Amniotic stem cell (primary cell): ENCODE data around the gene BTRC.

Experiments used
- DNase-seq: peaks from one replicate; lab custom pipeline; 2025; lab: John Stamatoyannopoulos, UW

The BTRC gene

DNA sequence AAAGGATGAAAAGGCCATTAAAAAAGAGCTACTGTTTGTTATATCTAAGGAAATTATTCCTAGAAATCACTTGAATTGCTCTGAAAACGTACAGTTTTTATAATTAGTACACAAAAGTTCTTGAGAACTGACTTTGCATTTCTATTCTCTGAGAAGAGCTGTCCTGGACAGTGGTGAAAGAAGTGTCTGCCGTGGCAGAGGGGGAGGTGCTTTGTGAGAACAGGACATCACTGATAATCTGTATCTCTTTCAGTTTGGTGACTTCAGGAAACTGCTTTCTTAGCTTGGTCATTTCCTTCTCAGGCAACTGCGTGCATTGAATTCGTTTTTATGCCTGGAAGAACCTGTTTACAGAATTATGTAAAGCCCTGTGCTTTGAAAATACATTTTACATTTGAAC, 182.0 kb downstream of the BTRC start:
- DNase-seq: no peak

DNA sequence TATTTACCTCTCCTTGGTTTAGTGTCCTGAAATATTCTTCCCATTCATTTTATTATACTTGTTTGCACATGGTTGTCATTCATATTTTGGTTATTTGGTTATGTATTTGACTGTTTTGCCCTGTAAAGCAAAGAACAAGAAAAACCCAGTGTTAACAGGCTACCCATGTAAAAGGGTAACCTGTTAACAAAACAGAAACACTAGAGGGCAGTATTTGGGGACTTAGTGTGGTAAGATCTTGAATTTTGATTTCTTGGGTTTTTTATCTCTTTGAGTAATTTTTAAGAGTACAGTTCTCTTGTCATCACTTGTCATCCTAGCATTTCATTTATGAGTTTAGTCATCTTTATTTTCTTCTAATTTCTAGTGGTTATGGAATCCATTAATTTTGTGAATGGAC, 182.8 kb downstream of the BTRC start:
- no peak for DNase-seq

DNA sequence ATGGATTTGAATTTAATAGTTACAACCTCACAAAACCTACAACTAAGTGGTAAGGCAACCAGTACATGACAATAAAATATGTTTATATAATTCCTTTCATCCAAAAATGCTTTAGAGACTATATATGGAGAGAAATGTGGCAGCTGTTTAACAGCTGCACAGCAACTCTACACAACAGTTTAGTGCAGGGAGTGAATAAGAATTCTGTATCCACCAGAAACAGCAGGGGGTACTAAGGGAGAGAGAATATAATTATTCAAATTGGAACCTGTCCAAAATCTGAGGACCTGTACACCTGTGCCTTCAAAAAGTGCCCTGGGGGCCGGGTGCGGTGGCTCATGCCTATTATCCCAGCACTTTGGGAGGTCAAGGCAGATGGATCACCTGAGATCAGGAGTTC, 184.5 kb downstream of the BTRC start:
- DNase-seq: no peak

DNA sequence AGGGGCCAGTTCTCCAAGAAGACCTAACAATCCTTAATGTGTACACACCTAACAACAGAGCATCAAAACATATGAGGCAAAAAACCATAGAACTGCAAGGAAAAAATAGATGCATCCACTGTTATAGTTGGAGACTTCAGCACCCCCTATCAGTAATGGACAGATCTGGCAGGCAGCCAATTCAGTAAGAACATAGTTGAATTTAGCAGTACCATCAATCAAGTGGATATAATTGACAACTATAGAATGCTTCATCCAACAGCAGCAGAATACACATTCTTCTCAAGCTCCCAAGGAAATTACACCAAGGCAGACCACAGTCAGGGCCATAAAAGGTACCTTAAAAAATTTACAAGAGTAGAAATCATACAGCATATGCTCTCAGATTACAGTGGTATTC, 191.9 kb downstream of the BTRC start:
- DNase-seq: no peak

DNA sequence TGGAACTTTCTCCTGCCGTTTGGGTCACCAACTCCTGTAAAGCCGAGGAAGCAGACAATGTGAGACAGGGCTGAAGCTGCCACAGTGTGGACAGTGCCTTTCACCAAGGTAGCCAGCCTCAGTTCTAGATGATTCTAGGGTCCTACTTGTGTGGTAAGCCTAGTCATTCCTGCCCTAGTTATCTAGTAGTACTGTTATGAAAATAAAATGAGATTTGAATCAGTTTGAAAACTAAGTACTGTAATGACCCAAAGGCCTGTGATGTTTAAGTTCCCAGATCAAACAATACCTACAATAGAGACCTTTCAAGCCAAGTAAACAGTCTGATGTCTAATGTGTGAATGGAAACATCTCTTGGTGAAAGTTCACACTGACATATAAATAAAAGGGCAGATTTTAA, 197.0 kb downstream of the BTRC start:
- no peak for DNase-seq

DNA sequence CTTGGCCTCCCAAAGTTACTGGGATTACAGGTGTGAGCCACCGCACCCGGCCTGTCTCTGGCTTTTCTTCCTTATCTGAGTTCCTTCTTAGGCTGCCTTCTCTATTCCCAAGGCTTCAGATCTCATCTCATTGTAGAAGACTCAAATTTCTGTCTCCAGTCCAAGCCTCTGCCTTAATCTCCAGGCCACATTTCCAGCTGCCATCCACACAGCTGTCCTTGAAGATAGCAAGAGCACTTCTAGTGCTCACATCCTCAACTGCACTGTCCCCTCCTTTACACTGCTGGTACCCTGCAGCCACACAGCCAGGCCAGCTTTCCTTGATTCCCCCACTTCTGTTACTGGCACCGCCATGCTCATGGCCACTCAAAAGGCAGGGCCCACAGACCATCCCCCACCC, 198.5 kb downstream of the BTRC start:
- DNase-seq: no peak

DNA sequence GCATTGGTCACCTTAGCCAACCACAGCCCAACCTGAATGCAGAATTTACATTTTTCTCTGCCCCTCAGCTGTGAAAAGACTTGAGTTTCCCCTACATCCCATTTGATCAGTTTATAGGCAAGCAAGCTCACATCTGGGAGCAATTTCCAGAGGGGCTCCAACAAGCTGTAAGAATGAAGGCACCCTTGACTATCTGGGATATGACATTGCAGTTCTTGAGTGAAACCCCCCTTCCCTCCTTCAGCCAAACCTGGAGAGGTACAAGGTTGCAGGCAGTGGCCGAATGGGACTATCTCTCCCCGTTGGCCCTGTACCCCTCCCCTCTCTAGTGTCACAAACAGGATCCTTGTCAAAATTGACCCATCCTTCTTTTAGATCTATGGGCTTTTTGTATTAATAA, 203.6 kb downstream of the BTRC start:
- no peak for DNase-seq

DNA sequence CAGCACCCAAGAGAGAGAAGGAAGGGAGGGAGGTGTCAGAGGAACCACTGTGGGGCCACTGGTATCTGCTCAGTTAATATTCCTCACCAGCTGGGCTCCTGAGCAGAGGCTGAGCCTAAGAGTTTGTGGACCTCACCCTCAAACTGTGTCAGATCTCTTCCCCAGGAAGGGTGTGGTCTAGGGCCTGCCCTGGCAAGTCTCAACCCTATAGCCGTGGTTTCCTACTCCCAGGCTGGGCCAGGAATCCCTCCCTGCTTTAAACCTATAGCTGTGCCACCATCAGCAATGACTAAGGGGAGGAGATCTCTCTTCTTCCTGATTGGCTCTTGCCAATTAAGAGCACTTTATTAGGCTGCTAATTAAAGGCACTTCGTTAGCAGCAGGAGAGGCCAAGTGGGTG, 204.2 kb downstream of the BTRC start:
- no peak for DNase-seq

DNA sequence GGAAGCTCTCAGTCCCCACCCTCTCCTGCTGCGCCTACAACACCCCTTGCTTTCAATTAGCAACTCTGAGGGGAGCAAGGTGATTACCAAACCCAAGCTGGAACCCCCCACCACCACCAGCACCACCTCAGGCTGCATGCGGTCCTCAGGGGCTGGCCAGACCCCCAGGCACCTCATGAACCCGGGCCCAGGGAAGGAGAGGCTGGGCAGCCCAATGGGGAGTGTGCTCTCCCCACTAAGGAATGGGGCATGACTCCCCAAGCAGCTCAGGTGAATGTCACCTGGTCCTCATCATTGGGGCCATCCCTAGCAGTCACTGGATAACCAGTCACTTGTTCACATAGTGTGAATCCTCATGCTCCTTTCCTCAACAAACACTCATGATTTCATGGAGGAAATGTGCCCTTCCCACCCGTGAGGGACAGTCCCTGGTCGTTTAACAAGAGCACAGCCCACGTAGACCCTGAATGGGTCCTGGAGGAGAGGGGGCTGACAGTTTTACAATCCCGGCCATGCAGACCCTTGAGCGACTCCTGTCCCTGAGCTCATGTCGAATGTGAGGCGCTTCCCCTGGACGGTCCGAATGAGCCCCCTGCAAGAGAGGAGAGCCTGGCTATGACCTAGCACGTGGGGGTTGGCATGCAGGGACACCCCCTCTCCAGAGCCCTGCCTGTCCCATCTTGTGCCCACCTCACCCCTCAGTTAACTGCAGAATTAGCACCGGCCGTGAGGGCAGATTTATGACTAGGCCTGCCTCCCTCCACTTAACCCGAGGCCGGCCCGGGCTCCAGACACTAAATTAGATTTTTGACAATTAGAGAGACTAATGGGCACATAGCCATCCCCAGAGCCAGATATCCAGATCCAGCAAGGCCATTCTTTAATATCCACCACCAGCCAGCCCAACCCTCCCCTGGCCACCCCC, 205.0 kb downstream of the BTRC start:
- no peak for DNase-seq

DNA sequence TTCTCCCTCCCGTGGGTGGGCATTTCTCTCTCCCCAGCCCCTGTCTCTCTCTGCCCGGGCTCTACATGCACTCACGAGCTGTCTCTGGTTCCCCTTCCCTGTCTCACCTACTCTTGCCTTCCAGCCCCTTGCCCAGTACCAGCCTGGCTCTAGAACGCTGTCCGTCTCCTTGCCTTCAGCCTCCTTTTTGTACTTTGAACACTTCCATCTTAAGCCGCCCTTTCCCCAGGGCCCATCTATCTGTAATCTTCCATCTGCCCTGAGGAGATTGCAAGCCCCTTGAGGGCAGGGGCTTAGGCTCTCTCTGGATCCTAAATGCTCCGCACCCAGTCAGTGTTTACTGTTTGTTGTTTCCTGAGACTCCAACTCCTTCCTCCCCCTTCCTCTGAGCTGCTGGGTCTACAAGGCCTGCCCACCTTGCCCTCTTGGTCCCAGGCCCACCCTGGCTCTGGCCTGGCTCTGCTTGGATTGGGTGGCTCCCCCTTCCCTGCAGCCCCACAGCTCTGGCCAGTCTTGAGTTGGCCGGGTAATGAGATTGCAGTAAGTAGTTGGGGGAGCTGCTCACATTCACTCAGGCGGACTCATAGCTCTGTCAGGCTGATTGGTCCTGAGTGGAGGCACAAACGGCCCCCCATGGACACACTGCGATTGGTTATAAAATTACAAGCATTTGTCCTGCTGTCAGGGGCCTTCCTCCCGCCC, 205.8 kb downstream of the BTRC start:
- DNase-seq: no peak

DNA sequence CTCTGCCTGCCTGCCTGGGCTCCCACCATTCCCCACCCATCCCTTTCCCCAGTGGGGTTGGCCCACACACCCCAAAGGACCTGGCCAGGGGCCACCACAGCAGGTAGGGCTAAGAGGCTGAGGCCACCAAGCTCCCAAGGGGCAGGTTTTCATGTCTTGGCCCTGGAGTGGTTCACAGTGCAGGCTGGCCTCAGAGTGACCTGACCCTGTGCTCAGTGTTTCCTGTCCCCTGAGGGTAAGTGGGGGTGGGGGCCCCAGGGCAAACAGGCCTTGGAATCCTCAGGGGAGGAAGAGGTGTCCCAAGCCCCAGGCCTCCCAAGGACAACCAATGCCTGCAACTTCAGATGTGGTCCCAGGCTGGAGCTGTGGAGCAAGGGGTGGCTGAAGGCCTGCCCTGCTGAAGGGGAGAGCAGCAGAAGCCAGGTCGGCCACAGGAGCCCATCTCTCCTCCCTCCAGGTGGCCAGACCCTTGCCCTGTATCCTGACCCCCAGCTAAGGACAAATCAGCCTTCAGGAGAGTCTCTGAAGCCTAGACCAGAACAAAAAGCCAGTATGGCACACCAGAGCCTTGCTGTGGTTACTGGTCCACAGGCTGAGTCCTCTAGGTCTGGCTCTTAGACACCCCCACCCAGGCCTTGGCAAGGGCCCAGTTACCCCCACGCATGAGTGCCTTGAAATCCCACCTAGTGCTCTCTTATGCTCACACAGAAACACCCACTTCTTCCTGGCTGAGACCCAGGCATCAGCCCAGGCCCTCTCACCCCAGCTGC, 206.5 kb downstream of the BTRC start:
- no peak for DNase-seq

DNA sequence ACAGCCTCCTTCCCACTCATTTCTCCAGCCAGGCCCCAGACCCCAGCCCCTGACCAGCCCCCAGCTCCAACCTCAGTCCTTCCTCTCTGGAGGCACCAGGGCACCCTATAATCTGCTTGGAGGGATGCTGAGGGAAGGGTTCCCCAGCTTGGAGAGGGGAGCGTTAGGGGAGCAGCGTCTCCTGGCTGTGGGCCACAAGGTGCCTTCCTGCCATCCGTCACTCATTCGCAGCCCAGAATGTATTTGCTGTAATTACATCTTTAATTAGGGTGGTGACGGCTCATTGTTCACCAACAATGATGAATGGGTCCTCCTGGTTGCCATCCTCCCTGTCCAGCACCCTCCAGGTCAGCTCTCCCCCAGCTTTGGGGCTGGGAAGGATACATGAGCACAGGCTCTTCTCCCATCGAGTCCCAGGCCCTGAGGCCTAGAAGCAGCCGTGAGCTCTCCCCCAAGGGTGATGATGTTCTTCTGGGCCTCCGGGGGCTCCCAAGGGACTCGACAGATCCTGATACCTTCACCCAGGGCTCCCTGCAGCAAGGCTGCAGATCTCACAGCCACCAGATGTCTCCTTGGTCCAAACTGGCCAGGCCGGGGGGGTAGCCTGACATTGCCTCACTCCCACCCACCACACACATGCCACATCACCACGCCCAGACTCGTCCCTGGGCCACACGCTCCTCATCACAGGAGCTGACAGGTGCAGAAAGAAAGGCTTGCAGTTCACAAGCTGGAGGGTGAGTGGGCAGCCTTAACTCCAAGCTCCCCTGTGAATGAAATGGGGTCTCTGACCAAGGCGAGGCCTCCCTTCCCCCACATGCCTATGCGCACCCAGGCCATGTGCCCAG, 207.3 kb downstream of the BTRC start:
- DNase-seq: no peak

DNA sequence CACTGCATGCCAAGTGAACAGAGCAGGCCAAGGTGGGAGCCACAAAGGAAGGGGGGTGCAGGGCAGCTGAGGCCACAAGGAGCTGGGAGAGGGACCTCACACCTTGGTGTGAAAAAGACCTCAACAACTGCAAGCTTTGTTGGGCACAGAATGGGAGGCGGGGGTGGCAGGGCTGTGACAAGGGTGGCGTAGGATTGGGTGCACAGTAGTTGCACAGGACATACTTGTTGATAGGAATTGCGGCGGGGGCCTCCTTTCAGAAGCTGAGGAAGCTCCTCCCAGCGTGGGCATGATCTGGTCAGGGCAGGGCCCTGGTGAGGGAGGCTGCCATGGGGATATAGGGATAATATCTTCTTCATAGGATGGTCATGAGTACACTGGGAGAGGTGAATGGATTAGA, 208.3 kb downstream of the BTRC start:
- no peak for DNase-seq

DNA sequence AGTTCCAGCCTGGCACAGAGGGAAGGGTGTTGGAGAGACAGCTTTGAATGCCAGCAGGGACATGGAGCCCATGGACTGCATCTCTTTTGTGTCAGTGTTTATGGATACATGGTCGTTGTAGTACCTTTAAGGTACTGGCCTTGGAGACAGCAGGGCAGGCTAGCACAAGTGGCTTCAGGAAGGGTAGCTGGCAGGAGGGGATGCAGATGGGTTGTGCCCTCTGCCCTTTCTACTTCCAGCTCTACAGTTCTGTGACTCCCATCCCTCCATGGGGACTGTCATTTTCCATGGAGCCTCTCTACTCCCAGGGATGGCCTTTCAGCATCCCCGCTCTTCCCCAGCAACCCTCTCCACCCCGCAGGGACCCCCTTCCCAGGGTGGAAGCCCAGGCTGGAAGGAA, 209.0 kb downstream of the BTRC start:
- no peak for DNase-seq

DNA sequence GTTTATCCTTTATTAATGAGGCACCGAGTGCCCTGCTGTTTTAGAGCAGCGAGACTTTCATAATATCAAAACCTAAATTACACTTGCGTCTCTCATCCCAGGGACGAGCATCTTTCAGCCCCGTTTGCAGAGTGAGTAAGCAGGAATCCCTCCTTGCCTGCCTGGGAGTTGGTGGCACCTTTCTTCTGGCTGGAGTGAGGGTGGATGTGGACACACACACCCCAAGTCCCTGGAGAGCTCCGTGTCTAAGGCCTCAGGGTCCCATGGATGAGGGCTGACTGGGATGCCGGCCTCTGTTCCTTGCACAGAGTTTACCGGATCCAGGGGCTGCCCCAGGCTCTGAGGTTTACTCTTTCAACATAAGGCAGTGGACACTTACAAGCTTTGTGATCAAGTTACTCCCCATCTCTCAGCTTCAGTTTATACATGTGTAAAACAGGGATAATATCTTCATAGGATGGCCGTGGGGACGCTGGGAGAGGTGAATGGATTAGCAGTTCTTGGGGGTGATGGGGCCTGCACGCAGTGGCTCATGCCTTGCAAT, 209.6 kb downstream of the BTRC start:
- no peak for DNase-seq

DNA sequence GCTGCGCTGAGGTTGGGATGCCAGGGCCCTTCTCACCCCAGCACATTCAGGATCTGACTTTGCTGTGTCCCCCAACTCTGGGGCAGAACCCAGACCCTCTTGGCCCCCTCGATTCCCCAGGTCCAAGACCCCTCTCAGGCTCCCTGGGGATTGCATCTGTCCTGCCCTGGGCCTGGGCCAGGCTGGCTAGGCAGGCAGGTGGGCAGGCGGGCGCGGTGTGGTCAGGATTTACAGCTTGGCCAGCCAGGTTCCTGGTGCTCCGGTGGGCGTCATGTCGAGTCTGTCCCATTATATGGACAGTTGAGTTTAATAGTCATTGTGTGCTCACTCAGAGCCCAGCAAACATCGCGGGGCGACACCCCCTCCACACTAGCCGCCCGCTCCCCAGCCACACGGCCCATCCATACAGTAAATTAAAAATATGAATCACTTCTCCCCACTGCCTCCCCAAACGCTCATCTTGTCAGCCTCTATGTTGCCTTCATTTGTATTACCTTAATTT, 210.6 kb downstream of the BTRC start:
- no peak for DNase-seq

DNA sequence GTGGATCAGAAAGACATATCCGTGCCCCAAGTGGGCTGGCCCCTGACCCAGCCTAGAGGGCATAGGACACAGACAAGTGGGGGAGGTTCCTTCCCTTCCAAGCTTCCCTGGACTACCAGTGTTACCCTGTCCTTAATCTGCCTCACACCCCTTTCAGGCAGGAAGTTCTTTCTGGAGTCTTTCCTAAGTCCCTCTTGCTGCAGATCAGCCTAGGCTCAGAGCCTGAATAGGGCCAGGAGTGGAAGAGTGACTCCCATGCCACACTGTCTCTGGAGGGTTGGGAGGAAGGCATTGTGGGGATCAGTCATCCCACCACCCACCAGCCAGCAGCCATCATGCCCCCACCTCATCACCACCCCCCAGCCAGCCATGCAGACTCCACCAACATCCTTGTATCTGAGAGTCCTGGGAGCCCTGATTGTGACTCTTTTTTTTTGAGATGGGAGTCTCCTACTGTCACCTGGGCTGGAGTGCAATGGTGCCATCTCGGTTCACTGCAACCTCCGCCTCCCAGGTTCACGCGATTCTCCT, 211.5 kb downstream of the BTRC start:
- no peak for DNase-seq

DNA sequence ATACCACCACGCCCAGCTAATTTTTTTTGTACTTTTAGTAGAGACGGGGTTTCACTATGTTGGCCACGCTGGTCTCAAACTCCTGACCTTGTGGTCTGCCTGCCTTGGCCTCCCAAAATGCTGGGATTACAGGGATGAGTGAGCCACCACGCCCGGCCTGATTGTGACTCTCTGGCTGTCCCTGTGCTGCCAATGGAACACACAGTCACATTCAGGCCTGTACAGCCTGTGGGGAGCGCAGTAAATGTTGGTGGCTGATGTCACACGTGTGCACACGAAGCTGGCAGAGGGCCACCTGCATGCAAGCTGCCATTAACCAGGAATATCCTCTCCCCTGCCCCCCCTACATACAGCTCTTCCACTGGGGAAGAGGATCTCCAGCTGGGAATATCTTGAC, 212.0 kb downstream of the BTRC start:
- no peak for DNase-seq

DNA sequence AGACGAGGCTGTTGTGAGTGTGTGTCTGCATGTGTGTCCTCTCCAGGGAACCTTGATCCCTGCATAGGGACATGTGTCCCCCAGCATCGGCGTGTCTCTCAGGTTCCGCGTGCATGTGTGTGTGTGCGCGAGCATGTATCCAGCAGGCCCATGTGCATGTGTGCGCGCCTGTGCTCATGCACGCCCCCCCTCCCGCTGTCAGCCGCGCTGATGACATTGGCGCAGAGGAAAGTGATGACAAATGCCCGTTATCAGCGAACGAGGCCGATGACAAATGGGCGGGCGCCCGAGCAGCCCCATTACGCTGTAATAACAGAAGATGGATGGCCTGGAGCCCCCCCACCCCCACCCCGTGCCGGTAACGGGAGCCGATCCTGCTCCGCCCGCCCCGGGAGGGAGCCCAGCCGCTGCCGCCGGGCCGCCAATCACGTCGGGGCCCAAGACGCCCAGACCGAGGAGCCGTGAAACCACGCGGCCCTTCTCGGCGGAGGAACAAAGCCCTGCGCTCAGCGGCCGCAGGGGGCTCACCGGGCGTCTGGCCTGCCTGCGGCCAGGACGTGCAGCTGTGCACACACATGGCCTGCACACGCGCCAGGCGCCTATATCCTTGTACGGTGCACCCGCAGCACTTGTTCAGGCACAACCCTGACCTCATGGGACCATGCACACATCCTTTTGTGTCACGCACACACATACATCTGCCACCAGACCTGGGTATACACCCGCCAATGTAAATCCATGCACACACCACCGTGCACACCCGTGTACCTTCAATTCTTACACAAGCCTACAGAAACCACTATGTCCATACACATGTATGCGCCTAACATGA, 212.6 kb downstream of the BTRC start:
- no peak for DNase-seq
